COR-L47 (cell line): ENCODE measurements around the gene EDEM1.
"Not testable (repeated sequence)": the region's sequence is repeated elsewhere in the genome, so short reads cannot be mapped to it uniquely, and the experiment has no call there.

Source experiments
- DNase-seq: peaks from one replicate; lab custom pipeline; 2025; lab: John Stamatoyannopoulos, UW

Gene EDEM1

GRCh38 chr3:5232570-5232969 is 45.1 kb downstream of the EDEM1 start:
- no peak for DNase-seq

GRCh38 chr3:5233026-5233425 is 45.5 kb downstream of the EDEM1 start:
- no peak for DNase-seq

- no peak for DNase-seq
Measured at GRCh38 chr3:5235655-5236054, 48.1 kb downstream of the EDEM1 start.

GRCh38 chr3:5238545-5238944 is 51.0 kb downstream of the EDEM1 start:
- no peak for DNase-seq

- DNase-seq = no peak
Measured at GRCh38 chr3:5239602-5240001, 52.1 kb downstream of the EDEM1 start.

GRCh38 chr3:5240740-5241139 is 53.2 kb downstream of the EDEM1 start:
- DNase-seq = no peak

- not testable (repeated sequence) for DNase-seq
Measured at GRCh38 chr3:5242785-5243184, 55.3 kb downstream of the EDEM1 start.

- no peak for DNase-seq
Measured at GRCh38 chr3:5245927-5246326, 58.4 kb downstream of the EDEM1 start.

- no peak for DNase-seq
Measured at GRCh38 chr3:5248822-5249221, 61.3 kb downstream of the EDEM1 start.

- DNase-seq = peak; percentile 44
Measured at GRCh38 chr3:5250467-5251195, 63.1 kb downstream of the EDEM1 start.

GRCh38 chr3:5251196-5251583 is 63.7 kb downstream of the EDEM1 start:
- DNase-seq = no peak

- no peak for DNase-seq
Measured at GRCh38 chr3:5252131-5252530, 64.6 kb downstream of the EDEM1 start.

GRCh38 chr3:5254281-5255048 is 67.0 kb downstream of the EDEM1 start:
- DNase-seq = no peak

- no peak for DNase-seq
Measured at GRCh38 chr3:5255404-5256344, 68.2 kb downstream of the EDEM1 start.

GRCh38 chr3:5258526-5258925 is 71.0 kb downstream of the EDEM1 start:
- peak; percentile 16 for DNase-seq

- no peak for DNase-seq
Measured at GRCh38 chr3:5260992-5261501, 73.5 kb downstream of the EDEM1 start.

GRCh38 chr3:5262507-5262906 is 75.0 kb downstream of the EDEM1 start:
- no peak for DNase-seq

- DNase-seq = no peak
Measured at GRCh38 chr3:5264093-5264600, 76.6 kb downstream of the EDEM1 start.

- no peak for DNase-seq
Measured at GRCh38 chr3:5264896-5265770, 77.6 kb downstream of the EDEM1 start.

GRCh38 chr3:5267252-5267651 is 79.7 kb downstream of the EDEM1 start:
- no peak for DNase-seq

GRCh38 chr3:5267889-5268288 is 80.4 kb downstream of the EDEM1 start:
- DNase-seq = no peak
